T-cell (primary cell): ENCODE results near the gene PCDHGA6. TPM values are rescaled to one million over a fixed set of nuclear protein-coding genes. Genes with fewer than 3 reads are reported as not detected.
A peak's percentile ranks its signal among the peaks of the same experiment; 100 is the strongest.
"Not testable (repeated sequence)": the region's sequence is repeated elsewhere in the genome, so short reads cannot be mapped to it uniquely, and the experiment has no call there.

Source experiments
- ATAC-seq, 4 experiments: fragments of 200-7000 bp in 3 of 4; fragments of 150-1000 bp in 1 of 4; cut with Tn5 transposase; replicated peaks in 1 of 4; 1 replicate in 3 of 4; 2 replicates in 1 of 4; pipeline ENCODE4 v1.10.0; 2021; ENCODE audit warnings: moderate library complexity in 3 of 4, mild to moderate bottlenecking in 2 of 4, moderate number of reproducible peaks in 1 of 4
- CTCF ChIA-PET, 2 donors: fragments of 300-600 bp; sonication (Branson Sonifier 250); formaldehyde crosslinking; loops; one replicate each; lab custom pipeline; 2022; ENCODE audit warnings: antibody characterized with exemption in 2 of 2; lab: Charles Lee
- POLR2A ChIA-PET, 2 donors: fragments of 300-600 bp; sonication (Branson Sonifier 250); formaldehyde crosslinking; loops; one replicate each; lab custom pipeline; 2022; ENCODE audit warnings: antibody characterized with exemption in 2 of 2; lab: Charles Lee
- DNase-seq, 35 experiments: peaks; one replicate each; pipeline versions ENCODE4 v3.0.0 to v3.0.0-alpha.2; 2013 to 2023
- H3K27ac ChIP-seq: one replicate; pipeline ENCODE4 v1.5.1; 2013; ENCODE audit warnings: low read length
- H3K27me3 ChIP-seq, 2 experiments: replicated peaks in 1 of 2; 1 replicate in 1 of 2; 2 replicates in 1 of 2; pipeline versions ENCODE4 v1.6.1 to v1.7.0; 2013; ENCODE audit warnings: low read length in 1 of 2, mixed read lengths in 1 of 2; ENCODE audit not compliant: control insufficient read depth in 2 of 2, insufficient read depth in 2 of 2; ENCODE audit errors: extremely low read depth in 1 of 2
- H3K36me3 ChIP-seq, 2 donors: 1 replicate in 1 of 2; 2 replicates in 1 of 2; pipeline versions ENCODE4 v1.6.1 to v1.7.0; 2013; ENCODE audit warnings: low read length in 1 of 2; ENCODE audit not compliant: control insufficient read depth in 2 of 2, insufficient read depth in 1 of 2; ENCODE audit errors: extremely low read depth in 1 of 2
- H3K4me1 ChIP-seq, 2 experiments: 1 replicate in 1 of 2; 2 replicates in 1 of 2; pipeline versions ENCODE4 v1.6.1 to v1.7.0; 2013; ENCODE audit warnings: low read length in 2 of 2, mixed read lengths in 1 of 2; ENCODE audit not compliant: insufficient read depth in 2 of 2, control insufficient read depth in 1 of 2; ENCODE audit errors: extremely low read depth in 1 of 2
- H3K4me3 ChIP-seq, 2 donors: 1 replicate in 1 of 2; 2 replicates in 1 of 2; pipeline versions ENCODE4 v1.5.1 to v1.7.0; 2013; ENCODE audit warnings: mild to moderate bottlenecking in 2 of 2, low read length in 1 of 2, moderate library complexity in 1 of 2; ENCODE audit not compliant: control insufficient read depth in 1 of 2; ENCODE audit errors: extremely low read depth in 1 of 2
- H3K9me3 ChIP-seq: 2 replicates; pipeline ENCODE4 v1.7.0; 2013
- H3K27ac Mint-ChIP-seq, 2 donors: one replicate each; pipeline ENCODE4 v1.8.0; 2020 to 2021; ENCODE audit warnings: mild to moderate bottlenecking in 2 of 2, mixed read lengths in 2 of 2
- H3K27me3 Mint-ChIP-seq, 2 donors: one replicate each; pipeline ENCODE4 v1.8.0; 2021 to 2022; ENCODE audit warnings: mixed read lengths in 2 of 2
- H3K36me3 Mint-ChIP-seq: one replicate; pipeline ENCODE4 v1.8.0; 2021; ENCODE audit warnings: mixed read lengths
- H3K4me1 Mint-ChIP-seq, 3 donors: one replicate each; pipeline ENCODE4 v1.8.0; 2020 to 2022; ENCODE audit warnings: mixed read lengths in 3 of 3, mild to moderate bottlenecking in 1 of 3
- H3K4me3 Mint-ChIP-seq, 3 donors: one replicate each; pipeline ENCODE4 v1.8.0; 2020 to 2022; ENCODE audit warnings: mild to moderate bottlenecking in 3 of 3, mixed read lengths in 3 of 3, moderate library complexity in 3 of 3
- H3K9me3 Mint-ChIP-seq, 3 donors: one replicate each; pipeline ENCODE4 v1.8.0; 2020 to 2022; ENCODE audit warnings: mixed read lengths in 3 of 3
- WGBS: methylation state at CpG from one replicate; pipeline ENCODE4 v1.1.5; 2013; ENCODE audit warnings: missing lambda C conversion rate; ENCODE audit not compliant: insufficient coverage; 5-methylcytosine and 5-hydroxymethylcytosine counted together
- total RNA-seq, 35 experiments: library from RNA in 6 of 35; stranded (reverse) in 6 of 35; fragments of 120-200 nt in 1 of 35; gene quantifications; one replicate each; pipeline versions ENCODE4 v1.2.1 to v1.2.4 and lab custom pipeline; 2013 to 2026

Gene PCDHGA6
- total RNA-seq, 5 donors from 2014 or later (not counting 1 experiment from before 2014, with no cell fraction given): 0.19 to 0.64 (median 0.28) TPM

GRCh38 chr5:141398608-141399007 is 24.9 kb downstream of the PCDHGA6 start:
- Mint-ChIP-seq H3K4me3 (no peak overlapping the region), H3K36me3 (peaks cover 8% of the 10 kb centered on the region), H3K9me3 (peaks cover 12 to 30% (median 23%) of the 10 kb centered on the region in 3 donors), H3K27ac (no peak overlapping the region), H3K4me1 (peaks cover 0 to 2% (median 0%) of the 10 kb centered on the region in 3 donors), H3K27me3 (peaks cover 56 to 74% of the 10 kb centered on the region in 2 donors)
- Histone ChIP-seq H3K4me1 (peaks cover 0 to 9% of the 10 kb centered on the region in 2 experiments), H3K9me3 (peaks cover 9% of the 10 kb centered on the region), H3K27me3 (peaks cover 20 to 55% of the 10 kb centered on the region in 2 experiments), H3K27ac (no peak overlapping the region), H3K4me3 (no peak overlapping the region), H3K36me3 (no peaks in the 10 kb centered on the region)
- POLR2A ChIA-PET: no interaction called here
- DNase-seq: no peak
- ATAC-seq: no peak
- WGBS: 43% methylated on average over 13 of the region's 15 CpGs
- CTCF ChIA-PET: interaction anchor here in 1 of 2 donors (1.6 to 2.1 kb wide), 2 partner anchors 14 to 126 kb away, joined by 5 to 7 read pairs; partner anchors contain the start of gene PCDHGA10

GRCh38 chr5:141399555-141400258 is 26.0 kb downstream of the PCDHGA6 start:
- H3K9me3 Mint-ChIP-seq: peaks cover 11 to 30% (median 21%) of the 10 kb centered on the region in 3 donors

GRCh38 chr5:141402553-141403243 is 29.0 kb downstream of the PCDHGA6 start, which contains the start of gene PCDHGA9:
Gene PCDHGA9, plus strand, starts transcription at chr5:141402778. Its CDS starts 175 bp downstream, at chr5:141402953.
- 21% methylated on average over 20 of the region's 27 CpGs for WGBS
- Mint-ChIP-seq H3K4me3 (peak within 1 kb of the TSS; percentile 49 to 57 (median 55)), H3K4me1 (peaks cover 0 to 5% (median 0%) of the 10 kb centered on the region in 3 donors), H3K27ac (no peak within 1 kb of the TSS), H3K36me3 (peaks cover 8% of the 10 kb centered on the region), H3K9me3 (peaks cover 11 to 28% (median 27%) of the 10 kb centered on the region in 3 donors), H3K27me3 (peaks cover 64 to 75% of the 10 kb centered on the region in 2 donors)
- ATAC-seq (no peak), DNase-seq (peak in 1 of 35 experiments; percentile 21)
- Histone ChIP-seq H3K4me1 (peaks cover 0 to 8% of the 10 kb centered on the region in 2 experiments), H3K9me3 (peaks cover 12% of the 10 kb centered on the region), H3K4me3 (peak within 1 kb of the TSS in 1 of 2 donors; percentile 20), H3K27me3 (peaks cover 19 to 56% of the 10 kb centered on the region in 2 experiments), H3K27ac (no peak within 1 kb of the TSS), H3K36me3 (no peaks in the 10 kb centered on the region)
- POLR2A ChIA-PET: no interaction called here
- CTCF ChIA-PET: interaction anchor here in 1 of 2 donors (1.0 kb wide), 1 partner anchor 161 kb away, joined by 4 read pairs; no protein-coding TSS in a partner anchor

More at GRCh38 chr5:141399555-141400258, 26.0 kb downstream of the PCDHGA6 start:
- Histone ChIP-seq H3K27ac (no peak overlapping the region), H3K36me3 (no peaks in the 10 kb centered on the region), H3K4me3 (no peak overlapping the region), H3K27me3 (peaks cover 20 to 52% of the 10 kb centered on the region in 2 experiments), H3K4me1 (peaks cover 0 to 9% of the 10 kb centered on the region in 2 experiments), H3K9me3 (peaks cover 8% of the 10 kb centered on the region)
- peaks cover 8% of the 10 kb centered on the region for H3K36me3 Mint-ChIP-seq
- no peak for ATAC-seq
- CTCF ChIA-PET: no interaction called here
- no peak overlapping the region for H3K4me3 Mint-ChIP-seq
- peak overlapping the region in 1 of 2 donors; percentile 77 for H3K27ac Mint-ChIP-seq
- H3K4me1 Mint-ChIP-seq: peaks cover 0 to 2% (median 0%) of the 10 kb centered on the region in 3 donors
- peaks cover 56 to 74% of the 10 kb centered on the region in 2 donors for H3K27me3 Mint-ChIP-seq
- POLR2A ChIA-PET: no interaction called here
- DNase-seq: no peak
- WGBS: 45% methylated on average over 60 of the region's 61 CpGs

- H3K27ac Mint-ChIP-seq: no peak overlapping the region
- 38% methylated on average over 16 of the region's 22 CpGs for WGBS
- ChIA-PET POLR2A (no interaction called here), CTCF (interaction anchor here (0.6 to 1.0 kb wide), 3 partner anchors 12 to 161 kb away, joined by 3 to 4 read pairs (median 4); no protein-coding TSS in a partner anchor)
- H3K4me3 Mint-ChIP-seq: no peak overlapping the region
- Histone ChIP-seq H3K4me1 (peaks cover 0 to 6% of the 10 kb centered on the region in 2 experiments), H3K27ac (no peak overlapping the region), H3K4me3 (no peak overlapping the region), H3K36me3 (no peaks in the 10 kb centered on the region), H3K27me3 (peaks cover 19 to 60% of the 10 kb centered on the region in 2 experiments), H3K9me3 (peaks cover 12% of the 10 kb centered on the region)
- H3K9me3 Mint-ChIP-seq: peaks cover 11 to 31% (median 30%) of the 10 kb centered on the region in 3 donors
- ATAC-seq: no peak
- peaks cover 0 to 7% (median 2%) of the 10 kb centered on the region in 3 donors for H3K4me1 Mint-ChIP-seq
- peaks cover 10% of the 10 kb centered on the region for H3K36me3 Mint-ChIP-seq
- peaks cover 69 to 82% of the 10 kb centered on the region in 2 donors for H3K27me3 Mint-ChIP-seq
- no peak for DNase-seq
These were observed 29.7 kb downstream of the PCDHGA6 start for GRCh38 chr5:141403387-141403786.

- Mint-ChIP-seq H3K27ac (peak within 1 kb of the TSS in 1 of 2 donors; percentile 40), H3K27me3 (peaks cover 64 to 85% of the 10 kb centered on the region in 2 donors), H3K4me3 (peak within 1 kb of the TSS; percentile 13 to 60 (median 47)), H3K9me3 (peaks cover 14 to 32% (median 27%) of the 10 kb centered on the region in 3 donors), H3K36me3 (peaks cover 15% of the 10 kb centered on the region)
- ATAC-seq (peak; percentile 32 to 54 (median 48)), DNase-seq (peak in 12 of 35 experiments; percentile 11 to 40 (median 26))
- Histone ChIP-seq H3K27me3 (peaks cover 19 to 66% of the 10 kb centered on the region in 2 experiments), H3K4me3 (peak within 1 kb of the TSS in 1 of 2 donors; percentile 19)
- not testable (repeated sequence) for H3K27ac ChIP-seq, H3K36me3 ChIP-seq, H3K4me1 ChIP-seq, H3K9me3 ChIP-seq, H3K4me1 Mint-ChIP-seq
- 23% methylated on average over 41 of the region's 51 CpGs for WGBS
- ChIA-PET POLR2A (interaction anchor here (0.5 to 0.6 kb wide), 2 partner anchors 92 to 153 kb away, joined by 3 to 8 read pairs; no protein-coding TSS in a partner anchor), CTCF (interaction anchor here (0.6 to 1.6 kb wide), 3 partner anchors 110 to 156 kb away, joined by 3 to 6 read pairs (median 3); no protein-coding TSS in a partner anchor)
These were observed 34.3 kb downstream of the PCDHGA6 start, which contains the start of gene PCDHGB6 for GRCh38 chr5:141407790-141408505. Gene PCDHGB6, plus strand, starts transcription at chr5:141408021. Its CDS starts 182 bp downstream, at chr5:141408203.
